HG03103 (cell line): Measurements from ENCODE around the gene COL5A1.

Experiments used
- ATAC-seq: cut with Tn5 transposase; IDR thresholded peaks from one replicate; pipeline ENCODE4 v1.9.1; 2021; ENCODE audit warnings: low read depth; ENCODE audit not compliant: unreplicated experiment

The COL5A1 gene

GRCh38 chr9:134804871-134805270 is 163.3 kb downstream of the COL5A1 start:
- ATAC-seq = no peak

DNA sequence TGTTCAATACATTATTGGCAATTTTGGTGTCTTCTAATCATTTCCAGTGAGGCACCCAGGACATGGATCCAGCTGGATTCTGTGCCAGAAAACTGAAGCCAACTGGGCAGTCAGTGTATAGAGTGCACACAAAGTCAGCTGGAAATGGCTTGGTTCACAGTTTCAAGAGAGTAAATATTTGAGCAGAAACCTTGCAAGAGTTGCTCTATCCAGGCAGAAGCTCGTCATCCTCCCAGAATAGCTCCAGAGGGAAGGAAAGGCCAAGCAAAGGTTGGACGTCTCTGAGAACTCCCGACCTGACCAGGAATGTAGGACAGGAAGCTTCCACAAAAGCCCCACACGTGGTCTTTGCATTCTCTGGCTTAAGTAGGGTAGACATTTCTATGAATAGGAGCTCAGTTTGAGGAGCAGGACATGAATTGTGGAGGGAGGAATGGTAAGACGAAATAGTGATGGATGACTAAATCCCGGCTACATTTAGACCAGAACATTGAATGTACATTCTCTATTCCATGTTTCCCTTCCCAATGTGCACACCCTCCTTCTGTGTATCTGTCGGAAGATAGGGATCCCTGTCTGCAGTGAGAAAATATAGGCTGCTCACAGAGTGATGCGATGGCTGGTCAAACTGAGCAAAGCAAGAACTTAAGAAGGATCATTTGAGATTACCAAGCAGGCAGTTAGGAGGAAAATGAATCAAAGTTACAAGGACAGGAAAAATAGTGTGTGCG is 166.3 kb downstream of the COL5A1 start:
- ATAC-seq = no peak

DNA sequence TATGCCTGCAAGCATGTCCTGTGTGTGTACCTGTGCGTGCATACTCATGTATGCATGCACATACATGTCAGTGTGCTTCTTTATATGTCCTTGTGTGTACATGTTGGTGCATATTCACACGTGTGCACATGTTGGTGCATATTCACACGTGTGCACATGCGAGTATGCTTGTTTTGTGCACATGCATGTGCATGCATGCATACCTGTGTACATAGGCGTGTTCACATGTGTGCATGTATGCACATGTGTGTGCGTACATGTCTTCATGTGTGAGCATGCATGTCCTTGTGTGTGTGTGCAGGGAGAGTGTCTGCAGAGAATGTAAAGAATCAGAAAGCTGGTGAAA is 166.8 kb downstream of the COL5A1 start:
- no peak for ATAC-seq

DNA sequence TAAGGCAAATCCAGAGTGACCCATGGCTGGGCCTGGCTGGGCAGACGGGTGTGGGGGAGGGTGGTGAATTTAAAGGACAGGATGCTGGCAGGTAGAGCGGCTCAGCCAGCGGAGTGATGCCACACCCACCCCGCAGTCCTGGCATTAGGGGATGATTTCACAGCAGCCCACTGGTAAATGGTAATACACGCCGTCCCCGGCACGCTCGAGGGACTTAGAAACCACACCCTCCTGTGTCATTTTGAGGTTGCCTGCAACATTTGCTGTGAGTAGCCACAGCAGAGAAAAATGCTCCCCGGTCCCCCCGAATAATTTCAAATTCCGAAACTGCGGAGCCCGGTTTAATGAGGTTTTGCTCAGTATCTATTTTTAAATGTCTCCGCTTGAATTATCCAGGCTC is 167.7 kb downstream of the COL5A1 start:
- ATAC-seq = no peak

- ATAC-seq = no peak
These were observed 168.2 kb downstream of the COL5A1 start for GRCh38 chr9:134809826-134810225.

GRCh38 chr9:134811079-134811672 is 169.6 kb downstream of the COL5A1 start:
- no peak for ATAC-seq

DNA sequence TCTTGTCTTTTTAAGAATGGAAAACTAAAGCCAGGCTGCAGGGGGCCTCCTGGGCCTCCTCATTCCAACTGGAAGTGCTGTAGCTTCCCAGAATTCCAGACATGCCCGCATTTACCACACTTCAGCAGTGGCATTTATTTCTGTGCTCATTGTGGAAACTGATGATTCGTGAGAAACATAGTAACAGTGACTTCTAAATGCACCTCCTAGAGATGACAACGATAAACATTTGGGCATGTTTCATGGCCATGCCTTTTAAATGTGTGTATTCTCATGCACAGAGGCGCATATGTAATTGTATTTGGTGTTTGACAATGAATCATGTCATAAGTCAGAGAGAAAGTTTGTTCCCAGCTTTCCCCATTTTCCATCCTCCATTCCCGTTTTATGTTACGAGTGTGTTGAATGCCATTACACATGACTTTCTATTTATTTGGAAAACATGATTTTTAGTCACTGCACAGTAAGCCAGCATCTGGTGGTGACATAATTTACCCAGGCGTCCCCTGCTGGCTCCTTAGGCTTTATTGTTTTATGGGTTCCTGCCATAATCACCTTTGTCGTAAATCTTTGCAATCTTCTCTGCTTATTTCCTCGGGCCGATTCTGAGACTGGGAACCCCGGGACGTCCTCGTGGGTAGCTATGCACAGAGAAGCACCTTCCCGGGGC is 170.2 kb downstream of the COL5A1 start:
- no peak for ATAC-seq

DNA sequence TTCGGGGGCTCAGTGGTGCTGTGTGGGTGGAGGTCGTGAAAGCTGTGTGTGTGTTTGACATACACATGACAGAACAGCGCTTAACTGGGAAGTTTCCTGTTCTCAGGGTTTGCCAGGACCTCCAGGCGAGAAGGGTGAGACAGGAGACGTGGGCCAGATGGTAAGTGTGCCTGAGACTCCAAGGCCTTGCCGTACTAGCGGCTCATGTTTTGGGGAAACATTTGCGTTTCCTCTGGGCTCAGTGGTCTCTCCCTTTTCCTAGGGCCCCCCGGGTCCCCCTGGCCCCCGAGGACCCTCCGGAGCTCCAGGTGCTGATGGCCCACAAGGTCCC is 170.7 kb downstream of the COL5A1 start:
- ATAC-seq = no peak

DNA sequence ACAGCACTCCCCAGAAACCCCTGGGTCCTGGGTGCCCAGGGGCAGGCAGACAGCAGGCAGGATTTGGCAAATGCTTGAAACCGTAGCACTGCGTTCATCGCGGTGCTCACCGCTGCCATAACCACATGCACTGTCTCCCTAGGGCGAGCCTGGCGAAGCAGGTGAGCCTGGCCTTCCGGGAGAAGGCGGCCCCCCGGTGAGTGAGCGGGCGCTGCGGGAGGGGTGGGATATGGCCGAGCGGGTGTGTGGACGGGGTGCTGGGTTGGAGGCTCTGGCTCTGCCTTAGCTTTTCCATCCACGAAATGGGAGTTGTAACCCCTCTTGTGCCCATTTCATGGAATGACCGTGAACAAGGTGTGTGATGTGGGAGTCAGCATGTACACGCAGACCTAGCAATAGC is 172.2 kb downstream of the COL5A1 start:
- no peak for ATAC-seq

DNA sequence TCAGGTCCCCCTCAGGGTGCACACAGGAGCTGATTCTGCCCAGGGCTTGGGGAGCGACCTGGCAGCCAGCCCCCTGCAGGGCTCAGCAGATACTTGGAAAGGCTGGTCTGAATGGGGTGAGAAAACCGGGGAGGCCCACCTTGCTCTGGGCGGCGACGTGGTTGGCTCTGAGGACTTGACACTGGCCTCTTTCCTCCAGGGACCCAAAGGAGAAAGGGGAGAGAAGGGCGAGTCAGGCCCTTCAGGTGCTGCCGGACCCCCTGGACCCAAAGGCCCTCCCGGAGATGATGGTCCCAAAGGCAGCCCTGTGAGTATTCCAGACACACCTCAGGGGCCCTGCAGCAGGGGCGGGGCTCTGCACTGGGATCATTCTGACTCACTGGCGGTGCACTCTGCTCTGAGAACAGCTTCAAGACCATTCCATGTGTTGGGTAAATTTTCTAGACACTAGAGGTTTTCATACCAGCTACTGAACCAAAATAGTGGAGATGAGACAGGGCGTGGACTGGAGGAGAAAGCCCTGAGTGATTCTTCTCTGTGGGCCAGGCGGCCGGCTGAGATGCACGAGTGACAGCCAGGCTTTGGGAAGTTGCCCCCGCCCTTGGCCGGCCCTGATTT is 173.1 kb downstream of the COL5A1 start:
- ATAC-seq = no peak

DNA sequence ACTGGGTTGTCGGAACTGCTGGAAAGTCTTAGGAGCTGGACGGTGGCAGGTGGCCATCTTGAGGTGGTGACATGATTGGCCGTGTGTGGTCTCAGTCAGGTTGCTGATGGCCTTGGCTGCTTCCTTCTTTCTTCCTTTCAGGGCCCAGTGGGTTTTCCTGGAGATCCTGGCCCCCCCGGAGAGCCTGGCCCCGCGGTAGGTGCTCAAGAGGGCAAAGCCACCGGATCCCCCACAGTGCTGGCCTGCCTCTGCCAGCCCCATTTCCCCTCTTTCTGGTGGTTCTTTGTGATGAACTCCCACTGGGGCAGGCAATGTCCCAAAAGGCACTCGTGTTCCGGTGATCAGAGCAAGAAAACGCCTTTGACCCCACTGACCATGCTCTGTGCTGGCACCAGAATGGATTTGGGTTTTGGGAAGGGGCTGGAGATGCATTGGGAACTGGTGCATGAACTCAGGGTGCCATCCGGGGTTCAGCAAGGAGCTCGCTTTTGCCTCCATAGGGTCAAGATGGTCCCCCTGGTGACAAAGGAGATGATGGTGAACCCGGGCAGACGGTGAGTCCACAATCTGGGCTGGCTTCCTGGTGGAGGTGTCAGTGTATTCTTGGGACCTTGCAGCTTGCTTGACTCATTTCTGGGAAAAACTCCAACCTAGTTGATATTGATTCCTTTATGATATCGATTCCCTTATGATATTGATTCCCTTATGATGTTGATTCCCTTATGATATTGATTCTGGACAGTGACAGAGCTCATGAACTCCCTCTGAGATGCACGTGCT is 174.0 kb downstream of the COL5A1 start:
- ATAC-seq = no peak

DNA sequence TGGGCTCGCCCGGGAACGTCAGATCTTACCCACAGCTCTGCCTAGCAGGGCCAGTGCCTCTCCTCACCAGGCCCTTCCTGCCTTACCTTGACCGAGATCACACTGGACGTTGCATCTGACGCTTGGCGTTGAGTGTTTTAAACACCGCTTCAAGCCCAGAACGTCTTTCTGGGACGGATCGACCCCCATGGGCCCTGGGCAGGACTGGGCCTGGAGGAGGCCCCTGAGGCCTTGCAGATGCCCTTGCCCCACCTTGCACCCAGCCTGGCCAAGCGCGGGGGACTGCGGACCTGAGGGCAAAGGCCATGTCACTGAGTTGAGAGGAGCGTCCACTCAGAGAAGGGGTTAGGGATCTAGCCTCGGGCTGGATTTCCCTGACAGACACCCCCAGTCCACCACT is 174.7 kb downstream of the COL5A1 start:
- ATAC-seq = no peak

DNA sequence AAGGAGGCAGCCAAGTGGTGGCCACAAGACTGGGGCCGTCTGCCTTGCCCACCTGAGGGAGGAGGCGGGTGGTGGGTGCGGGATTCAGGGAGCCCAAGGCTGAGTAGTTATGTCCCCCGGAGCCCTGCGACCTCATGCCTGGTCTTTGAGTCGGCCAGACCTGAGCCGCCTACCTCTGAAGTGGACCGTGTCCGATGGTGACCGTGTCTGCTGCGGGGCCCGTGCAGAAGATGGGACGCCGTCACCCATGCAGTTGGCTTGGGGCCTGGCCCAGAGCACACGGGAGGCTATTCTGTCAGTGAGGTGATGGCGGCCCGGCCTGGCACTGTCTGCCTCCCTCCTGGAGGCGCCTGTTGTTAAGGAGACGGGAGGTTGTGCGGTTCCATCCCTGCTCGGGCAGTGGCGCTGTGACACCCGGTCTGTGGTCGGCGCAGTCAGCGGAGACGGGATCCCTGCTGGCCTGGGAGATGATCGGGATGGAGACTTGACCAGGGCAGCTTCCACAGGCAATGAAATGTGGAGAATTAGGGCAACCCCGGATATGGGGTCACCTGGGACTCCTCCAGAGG is 176.5 kb downstream of the COL5A1 start:
- ATAC-seq = no peak

DNA sequence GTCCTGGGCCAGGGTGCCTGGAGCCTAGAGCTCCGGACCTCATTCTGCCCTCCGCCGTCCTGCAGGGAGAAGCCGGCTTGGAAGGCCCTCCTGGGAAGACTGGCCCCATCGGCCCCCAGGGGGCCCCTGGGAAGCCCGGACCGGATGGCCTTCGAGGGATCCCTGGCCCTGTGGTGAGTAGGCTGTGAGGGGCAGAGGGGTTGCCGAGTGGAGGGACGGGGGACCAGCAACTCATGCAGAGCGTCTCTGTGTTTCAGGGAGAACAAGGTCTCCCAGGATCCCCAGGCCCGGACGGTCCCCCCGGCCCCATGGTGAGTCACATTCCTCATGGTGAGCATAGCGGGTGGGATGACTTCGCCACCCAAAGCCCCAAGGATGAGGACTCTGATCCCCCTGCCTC is 177.0 kb downstream of the COL5A1 start:
- ATAC-seq = no peak

DNA sequence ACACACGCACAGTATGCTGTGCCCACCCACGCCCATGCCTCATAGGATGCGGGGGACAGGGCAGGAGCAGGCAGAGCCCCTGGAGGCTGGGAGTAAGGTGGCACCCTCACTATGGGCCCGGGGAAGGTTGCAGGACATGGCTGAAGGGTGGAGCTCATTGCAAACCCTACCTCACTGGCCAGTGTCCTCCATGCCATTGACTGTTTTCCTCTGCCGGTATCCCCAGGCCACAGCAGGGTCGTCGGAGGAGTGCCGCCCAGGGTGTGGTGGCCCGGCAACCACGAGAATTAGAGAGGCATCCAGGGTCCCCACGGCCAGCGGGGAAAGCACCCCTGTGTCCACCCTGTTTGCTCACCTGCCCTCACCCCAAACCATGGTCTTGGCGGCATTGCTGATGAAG is 179.3 kb downstream of the COL5A1 start:
- ATAC-seq = no peak

GRCh38 chr9:134822541-134822940 is 180.9 kb downstream of the COL5A1 start:
- no peak for ATAC-seq

DNA sequence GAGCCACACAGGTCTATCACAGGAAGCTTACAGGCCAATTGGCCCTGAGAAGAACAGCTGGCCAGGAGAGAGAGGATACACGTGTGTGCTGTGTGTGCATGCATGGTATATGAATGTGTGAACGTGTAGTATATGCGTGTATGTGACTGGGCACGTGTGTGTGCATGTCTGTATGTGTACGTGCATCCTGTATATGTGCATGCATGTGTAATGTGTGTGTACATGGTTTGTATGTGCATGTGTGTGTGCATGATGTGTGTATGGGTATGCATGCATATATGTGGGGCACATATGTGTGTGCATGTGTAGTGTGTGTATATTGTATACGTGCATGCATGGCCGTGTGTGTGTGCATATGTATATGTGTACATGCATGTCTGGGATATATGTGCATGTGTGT is 182.0 kb downstream of the COL5A1 start:
- ATAC-seq = no peak

- ATAC-seq = no peak
These were observed 183.0 kb downstream of the COL5A1 start for GRCh38 chr9:134824583-134824982.

GRCh38 chr9:134825025-134825424 is 183.4 kb downstream of the COL5A1 start:
- ATAC-seq = no peak

GRCh38 chr9:134826336-134827285 is 185.0 kb downstream of the COL5A1 start:
- no peak for ATAC-seq
